HG03095 (cell line): ENCODE results near the gene CADM1.

Source experiments
- ATAC-seq: cut with Tn5 transposase; IDR thresholded peaks from one replicate; pipeline ENCODE4 v1.9.1; 2021; ENCODE audit warnings: moderate library complexity; ENCODE audit not compliant: unreplicated experiment

The CADM1 gene

DNA sequence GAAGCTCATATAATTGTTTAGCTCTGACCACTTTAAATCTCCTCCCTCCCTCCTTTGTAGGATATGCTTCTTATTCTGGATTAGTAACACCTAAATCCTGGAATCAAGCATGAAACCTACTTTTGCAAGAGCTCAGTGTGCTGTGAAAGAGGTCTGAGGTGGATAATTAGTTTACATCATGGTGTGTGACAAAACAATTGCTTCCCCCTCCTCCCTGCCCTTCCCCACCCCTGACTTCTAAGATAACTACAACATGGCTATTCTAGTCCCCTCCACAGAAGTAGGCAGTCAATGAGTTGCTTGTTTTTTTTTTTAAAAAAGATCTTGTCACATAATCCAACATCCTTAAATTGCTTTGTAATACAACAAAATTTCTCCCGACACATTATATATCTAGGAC, 314.0 kb downstream of the CADM1 start:
- no peak for ATAC-seq

- no peak for ATAC-seq
Observed at GRCh38 chr11:115188898-115189278, 315.3 kb downstream of the CADM1 start.

DNA sequence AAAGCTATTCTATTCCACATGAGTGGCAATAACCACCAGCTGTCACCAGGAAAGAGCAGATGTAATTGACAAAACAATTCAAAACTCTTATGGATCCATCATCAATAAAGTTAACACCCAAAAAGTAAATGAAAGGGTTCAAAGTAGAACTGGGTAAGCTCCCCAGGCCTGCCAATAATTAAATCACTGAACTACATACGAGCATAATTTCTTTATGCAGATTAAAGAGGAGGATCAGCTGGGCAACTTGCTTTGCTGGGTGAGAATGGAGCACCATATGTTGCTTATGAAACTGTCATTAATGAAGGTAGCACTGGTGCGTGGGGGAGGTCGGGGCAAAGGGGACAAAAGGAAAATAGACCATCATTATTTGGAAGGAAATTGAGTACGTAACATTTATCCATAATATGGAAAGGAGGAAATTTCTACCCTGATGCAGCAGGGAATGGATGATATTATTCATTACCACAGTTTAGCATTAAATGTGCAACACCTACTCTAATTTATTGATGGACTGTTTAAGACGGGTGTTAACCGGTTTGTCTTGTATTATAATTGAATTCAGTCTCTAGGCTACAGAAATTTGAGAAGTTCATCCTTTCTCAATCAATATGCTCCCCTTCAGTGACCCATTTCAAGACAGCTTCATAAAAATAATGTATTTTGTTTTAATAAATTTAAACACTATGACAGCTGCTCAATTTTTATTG, 315.9 kb downstream of the CADM1 start:
- ATAC-seq, result no peak

DNA sequence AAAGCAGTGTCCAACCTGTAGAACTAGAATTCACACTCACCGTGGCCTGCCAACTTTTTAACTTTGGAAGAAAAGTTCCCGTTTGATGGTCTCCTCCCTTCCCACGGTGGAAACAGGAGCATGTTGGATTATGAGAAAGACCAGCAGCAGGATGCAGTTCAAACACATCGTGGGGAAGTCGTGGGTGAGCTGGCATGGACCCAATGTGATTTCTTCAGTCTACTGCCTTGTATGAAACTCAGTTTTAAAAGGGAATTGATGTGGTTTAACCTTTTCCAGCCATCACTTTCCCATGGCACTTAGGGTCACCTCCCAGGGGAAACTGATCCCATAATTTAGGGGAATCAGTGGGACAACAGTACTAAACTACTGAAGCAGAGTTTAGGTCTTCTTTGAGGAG, 318.3 kb downstream of the CADM1 start:
- no peak for ATAC-seq

DNA sequence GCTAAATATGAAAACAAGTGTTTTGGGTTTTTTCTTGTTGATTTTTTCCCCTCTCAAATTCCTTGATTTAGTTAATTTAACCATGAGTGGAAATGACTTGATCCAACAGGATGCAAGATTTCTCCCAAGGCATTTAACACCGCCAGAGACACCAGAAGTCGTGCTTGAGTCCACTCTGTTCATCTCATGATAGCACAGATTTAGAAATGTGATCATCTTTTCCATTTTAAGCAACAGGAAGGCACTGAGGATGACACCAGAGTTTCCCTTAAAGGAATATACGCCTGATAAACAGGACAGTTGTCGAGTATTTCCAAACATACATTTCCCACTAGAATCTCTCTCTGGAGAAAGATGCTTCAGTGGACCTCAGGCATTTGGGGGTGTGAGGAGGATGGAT, 318.7 kb downstream of the CADM1 start:
- no peak for ATAC-seq

GRCh38 chr11:115184901-115185300, 319.3 kb downstream of the CADM1 start:
- no peak for ATAC-seq

DNA sequence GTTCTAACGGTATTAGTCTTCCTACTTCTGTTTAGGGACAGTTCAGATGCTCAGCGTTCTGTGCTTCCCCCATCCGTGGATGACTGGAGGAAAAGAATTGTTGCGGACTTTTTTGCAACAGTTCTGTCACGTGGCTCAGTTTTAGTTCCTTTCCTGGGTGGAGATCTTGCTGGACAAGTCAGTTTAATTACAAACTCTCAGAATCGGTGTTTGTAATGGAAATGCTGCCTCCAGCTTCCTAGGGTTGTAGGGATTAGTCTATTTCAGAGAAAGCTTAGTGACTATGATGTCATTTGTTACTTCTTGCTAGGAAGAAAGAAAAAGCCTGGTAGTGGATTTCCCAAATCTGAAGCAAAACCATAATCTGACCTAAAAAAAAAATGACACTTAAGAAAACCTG, 320.4 kb downstream of the CADM1 start:
- no peak for ATAC-seq

GRCh38 chr11:115183136-115183535, 321.1 kb downstream of the CADM1 start:
- ATAC-seq, result no peak

DNA sequence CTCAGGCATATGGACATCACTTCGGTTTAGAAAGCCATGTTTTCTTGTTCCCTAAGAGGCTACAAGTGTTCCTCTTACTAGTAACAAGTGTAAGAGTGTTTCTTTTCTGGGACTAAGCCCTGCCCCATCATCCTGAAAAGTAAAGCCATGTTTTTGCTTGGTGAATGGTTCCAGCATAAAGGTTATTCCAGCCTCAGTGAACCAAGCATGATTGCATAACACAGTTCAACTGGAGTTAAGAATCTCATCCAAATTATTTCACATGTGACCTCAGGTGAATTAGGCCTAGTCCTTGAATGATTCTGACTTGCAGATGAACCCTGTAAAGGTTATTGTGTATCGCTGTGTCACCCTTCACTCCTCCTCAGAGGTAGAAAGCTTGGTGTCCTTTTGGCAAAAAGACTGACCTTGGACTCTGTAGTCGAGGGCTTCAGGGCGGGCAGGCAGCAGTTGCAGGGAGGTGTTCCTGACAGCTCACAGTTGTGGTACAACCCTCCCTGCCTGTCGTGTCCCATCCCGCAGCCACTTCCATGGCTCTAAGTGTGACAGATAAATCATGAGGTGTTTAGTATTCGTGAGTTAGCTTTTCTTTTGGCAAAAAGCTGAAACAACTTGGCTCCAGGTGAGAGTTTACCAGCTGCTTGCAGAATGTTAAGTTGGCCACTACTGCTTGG, 321.8 kb downstream of the CADM1 start:
- ATAC-seq, result no peak

- no peak for ATAC-seq
Observed at GRCh38 chr11:115181538-115181937, 322.7 kb downstream of the CADM1 start.

DNA sequence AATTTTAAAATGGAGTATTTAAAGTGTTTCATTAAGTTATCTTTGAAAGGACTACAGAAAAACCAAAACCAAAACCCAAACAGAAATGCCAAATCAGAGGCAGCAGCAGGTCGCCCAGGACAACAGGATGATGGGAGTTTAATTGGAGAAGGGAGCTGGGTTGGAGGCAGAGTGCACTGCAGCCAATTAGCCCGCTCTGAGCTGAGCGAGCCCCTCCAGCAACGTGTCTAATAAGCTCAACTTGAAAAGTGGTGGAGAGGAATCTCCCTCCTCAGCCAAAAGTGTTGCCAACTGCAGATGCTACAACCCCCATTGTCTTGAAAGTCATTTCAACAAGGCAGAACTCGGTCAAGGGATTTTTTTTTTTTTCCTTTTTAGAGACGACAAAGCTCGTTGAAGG, 323.9 kb downstream of the CADM1 start:
- ATAC-seq, result no peak

GRCh38 chr11:115179636-115180035, 324.6 kb downstream of the CADM1 start:
- ATAC-seq, result no peak

DNA sequence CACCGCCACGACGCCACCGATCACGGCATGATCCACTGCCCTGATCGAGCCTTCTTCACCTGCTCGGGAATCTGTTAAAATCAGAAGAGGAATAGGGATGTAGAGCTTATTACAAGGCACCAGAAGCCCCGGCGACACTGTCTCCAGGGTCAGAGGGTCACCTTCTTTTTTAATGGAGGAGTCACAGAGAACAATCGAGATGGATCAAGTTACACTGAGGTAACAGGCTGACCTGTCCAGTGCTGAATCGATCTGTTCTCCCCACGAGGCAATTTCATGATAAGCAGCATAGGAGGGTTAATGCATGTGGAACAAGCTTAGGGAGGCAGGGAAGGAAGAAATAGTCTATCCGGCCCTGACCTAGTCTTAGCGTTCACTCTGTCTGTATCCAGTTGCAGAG, 325.5 kb downstream of the CADM1 start:
- no peak for ATAC-seq

DNA sequence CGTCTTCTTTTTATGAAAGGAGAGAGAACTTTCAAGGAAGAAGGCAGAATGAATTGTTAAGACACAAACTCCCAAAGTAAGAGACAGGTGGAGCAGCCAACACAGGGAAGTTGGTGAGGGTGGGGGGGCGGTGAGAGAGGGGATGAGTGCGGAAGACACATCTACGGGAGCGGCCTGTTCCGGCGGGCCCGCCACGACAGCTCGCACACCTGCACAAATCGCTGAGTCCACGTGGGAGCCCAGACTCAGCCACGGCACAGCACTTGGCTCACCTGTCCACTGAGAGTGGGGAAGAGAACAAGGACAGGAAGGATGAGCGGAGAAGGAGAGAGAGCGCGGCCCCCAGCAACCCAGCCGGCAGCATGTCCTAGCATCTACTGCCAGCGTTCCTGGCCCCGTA, 331.1 kb downstream of the CADM1 start:
- ATAC-seq, result no peak

- ATAC-seq, result no peak
Observed at GRCh38 chr11:115170133-115170815, 333.9 kb downstream of the CADM1 start.

- no peak for ATAC-seq
Observed at GRCh38 chr11:115169251-115169650, 335.0 kb downstream of the CADM1 start.

- ATAC-seq, result no peak
Observed at GRCh38 chr11:115168686-115169085, 335.5 kb downstream of the CADM1 start.

DNA sequence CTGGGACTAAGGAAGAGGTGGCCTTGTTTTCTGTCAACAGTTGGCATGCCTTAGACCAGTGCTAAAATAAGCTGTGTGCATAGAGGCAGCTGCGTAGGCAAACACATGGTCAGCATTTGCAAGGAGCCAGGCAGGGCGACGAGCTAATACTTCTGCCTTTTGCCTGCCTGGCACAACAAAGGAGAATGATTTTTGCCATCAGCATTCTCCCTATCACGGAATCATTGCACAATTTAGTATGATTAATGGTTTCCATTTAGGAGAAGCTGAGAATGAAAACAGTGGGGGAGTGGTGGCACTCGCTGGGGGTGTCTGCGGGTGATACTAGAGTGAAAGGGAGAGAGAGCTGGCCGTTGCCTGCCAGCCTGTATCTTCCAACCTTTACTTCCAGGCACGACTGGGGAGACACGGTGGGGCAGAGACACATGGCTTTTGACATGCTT, 336.0 kb downstream of the CADM1 start:
- ATAC-seq, result no peak

GRCh38 chr11:115167456-115167855, 336.8 kb downstream of the CADM1 start:
- ATAC-seq, result no peak

DNA sequence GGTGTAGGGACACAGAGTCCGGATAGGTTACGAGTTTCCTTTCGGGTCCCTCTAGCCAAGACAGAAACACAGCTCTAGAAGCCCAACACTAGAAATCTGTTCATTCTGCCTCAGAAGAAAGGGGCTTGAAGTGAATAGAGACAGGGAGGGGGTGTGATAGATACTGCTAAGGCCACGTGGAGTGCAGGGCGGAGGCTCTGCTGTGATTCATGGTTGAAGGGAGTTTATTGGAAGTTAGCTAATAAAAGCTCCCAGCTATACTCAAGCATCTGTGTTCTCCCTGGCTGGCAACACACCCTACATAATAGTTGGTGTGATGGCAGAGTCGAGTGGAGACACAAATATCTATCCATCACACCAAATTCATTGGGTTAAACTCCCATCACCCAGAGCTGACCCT, 337.4 kb downstream of the CADM1 start:
- ATAC-seq, result no peak

DNA sequence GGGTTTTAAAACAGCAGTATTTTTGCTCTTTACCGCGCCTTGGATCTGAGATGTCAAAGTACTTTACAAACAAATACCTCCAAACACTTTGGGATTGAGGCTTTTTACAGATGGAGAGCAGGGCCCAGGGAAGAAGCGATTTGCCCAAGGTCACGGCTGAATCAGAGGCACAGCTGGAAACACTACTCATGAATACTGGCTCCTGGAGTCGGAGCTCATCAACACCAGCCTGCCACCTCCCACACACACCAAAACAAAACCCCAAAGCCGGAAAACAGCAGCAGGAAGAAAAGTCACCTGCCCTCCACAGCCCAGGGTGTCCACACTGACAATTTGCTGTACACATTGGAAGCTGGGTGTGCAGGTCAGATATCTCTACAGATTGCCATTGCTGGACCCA, 339.4 kb downstream of the CADM1 start:
- ATAC-seq, result no peak

DNA sequence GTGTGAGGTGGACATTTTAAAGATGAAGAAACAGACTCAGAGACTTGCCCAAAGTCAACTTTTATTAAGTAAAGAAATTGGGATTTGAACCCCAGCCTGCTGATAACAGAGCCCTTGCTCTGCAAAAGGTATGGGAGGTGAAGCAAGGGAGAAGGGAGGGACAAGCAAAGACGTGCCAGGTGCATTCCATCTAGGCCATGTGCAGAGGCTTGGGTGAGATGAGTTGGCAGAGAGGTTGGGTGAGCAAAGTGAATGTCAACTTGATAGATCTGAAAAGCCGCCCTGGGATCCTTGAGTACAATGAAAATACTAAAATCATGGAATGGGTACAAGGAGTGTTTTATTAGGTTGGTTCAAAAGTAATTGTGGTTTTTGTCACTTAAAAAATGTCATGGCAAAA, 341.3 kb downstream of the CADM1 start:
- ATAC-seq, result no peak
